ENCODE measurements around the gene DNAJC16. TPM values are rescaled to one million over a fixed set of nuclear protein-coding genes. Genes with fewer than 3 reads are reported as not detected.

The DNAJC16 gene
- total RNA-seq, 1 experiment from 2014 or later, result 20.7 TPM

- H3K27ac ChIP-seq (ENCODE audit: insufficient read length, low read depth, low read length), result no peak overlapping the region
- no peak overlapping the region for H4K8ac ChIP-seq (replicated peaks; ENCODE audit: insufficient read length, low read depth, low read length)
- no peak overlapping the region for H3K56ac ChIP-seq (ENCODE audit: insufficient read length, low read depth, low read length)
- H2BK15ac ChIP-seq (ENCODE audit: low read depth, low read length), result no peak overlapping the region
- H2AFZ ChIP-seq (ENCODE audit: low read length), result no peak overlapping the region
- no peak overlapping the region for H3K23ac ChIP-seq (ENCODE audit: insufficient read length, low read depth, low read length)
- no peak overlapping the region for H3K4ac ChIP-seq (ENCODE audit: low read depth, low read length)
- H4K91ac ChIP-seq (ENCODE audit: insufficient read length, low read depth, low read length), result no peak overlapping the region
- TF ChIP-seq, protein P1, sequence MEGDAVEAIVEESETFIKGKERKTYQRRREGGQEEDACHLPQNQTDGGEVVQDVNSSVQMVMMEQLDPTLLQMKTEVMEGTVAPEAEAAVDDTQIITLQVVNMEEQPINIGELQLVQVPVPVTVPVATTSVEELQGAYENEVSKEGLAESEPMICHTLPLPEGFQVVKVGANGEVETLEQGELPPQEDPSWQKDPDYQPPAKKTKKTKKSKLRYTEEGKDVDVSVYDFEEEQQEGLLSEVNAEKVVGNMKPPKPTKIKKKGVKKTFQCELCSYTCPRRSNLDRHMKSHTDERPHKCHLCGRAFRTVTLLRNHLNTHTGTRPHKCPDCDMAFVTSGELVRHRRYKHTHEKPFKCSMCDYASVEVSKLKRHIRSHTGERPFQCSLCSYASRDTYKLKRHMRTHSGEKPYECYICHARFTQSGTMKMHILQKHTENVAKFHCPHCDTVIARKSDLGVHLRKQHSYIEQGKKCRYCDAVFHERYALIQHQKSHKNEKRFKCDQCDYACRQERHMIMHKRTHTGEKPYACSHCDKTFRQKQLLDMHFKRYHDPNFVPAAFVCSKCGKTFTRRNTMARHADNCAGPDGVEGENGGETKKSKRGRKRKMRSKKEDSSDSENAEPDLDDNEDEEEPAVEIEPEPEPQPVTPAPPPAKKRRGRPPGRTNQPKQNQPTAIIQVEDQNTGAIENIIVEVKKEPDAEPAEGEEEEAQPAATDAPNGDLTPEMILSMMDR (conservative IDR thresholded peaks at IDR 0.05), result no peak
- H3T11ph ChIP-seq (ENCODE audit: low read length), result no peak overlapping the region
- no peaks in the 10 kb centered on the region for H3K79me1 ChIP-seq (ENCODE audit: insufficient read depth, low read depth, low read length, poor library complexity, severe bottlenecking)
- no peak for DNase-seq
- no peak overlapping the region for H2BK20ac ChIP-seq (ENCODE audit: low read depth, low read length, poor library complexity, severe bottlenecking)
- Mint-ChIP-seq H3K9me3 (no peaks in the 10 kb centered on the region), H3K27me3 (ENCODE audit: low read depth) (no peaks in the 10 kb centered on the region), H3K4me3 (peak overlapping the region in 1 of 2 experiments; percentile 15; a peak in 1 of 5 replicates), H3K4me1 (peaks cover 31 to 51% of the 10 kb centered on the region in 2 experiments), H3K27ac (peak overlapping the region in 2 of 3 experiments; percentile 34 to 99; a peak in 3 of 7 replicates), H3K36me3 (ENCODE audit: insufficient read depth in 1 of 3, low read depth in 3 of 3) (peaks cover 5 to 42% (median 11%) of the 10 kb centered on the region in 3 experiments; a peak in 6 of 7 replicates)
- H3K4me1 ChIP-seq (ENCODE audit: insufficient read depth, low read length), result peaks cover 9% of the 10 kb centered on the region; the same call in 1 of the 2 replicates
- no peaks in the 10 kb centered on the region for H3K27me3 ChIP-seq (ENCODE audit: insufficient read depth, low read length)
- H3K14ac ChIP-seq (ENCODE audit: insufficient read depth, low read length), result no peak overlapping the region
- H3K79me2 ChIP-seq (ENCODE audit: insufficient read depth, low read length), result no peaks in the 10 kb centered on the region
- no peak overlapping the region for H3K9ac ChIP-seq (ENCODE audit: extremely low read depth, insufficient read length, low read length)
- no peak overlapping the region for H2BK12ac ChIP-seq (ENCODE audit: insufficient read length, low read depth, low read length)
- H2BK5ac ChIP-seq (ENCODE audit: insufficient read length, low read length), result no peak overlapping the region
- H3K18ac ChIP-seq (ENCODE audit: insufficient read length, low read depth, low read length), result no peak overlapping the region
- H4K20me1 ChIP-seq (ENCODE audit: control insufficient read depth, insufficient read depth, insufficient read length), result no peaks in the 10 kb centered on the region
- H4K5ac ChIP-seq (ENCODE audit: insufficient read length, low read depth, low read length), result no peak overlapping the region
- H3K4me2 ChIP-seq (ENCODE audit: insufficient read depth, insufficient read length, low read length), result no peak overlapping the region
- no peaks in the 10 kb centered on the region for H3K23me2 ChIP-seq (ENCODE audit: insufficient read length, low read depth, low read length, poor library complexity, severe bottlenecking)
- no peak overlapping the region for H2AK5ac ChIP-seq (ENCODE audit: insufficient read length, low read length)
- H2BK120ac ChIP-seq (ENCODE audit: low read depth, low read length, poor library complexity, severe bottlenecking), result no peak overlapping the region
- no CpG with 5 or more reads among the region's 5 CpGs for WGBS (ENCODE audit: extremely low coverage, insufficient read length, low lambda C conversion rate)
- H3K9me3 ChIP-seq (ENCODE audit: control insufficient read depth, low read depth, low read length), result no peaks in the 10 kb centered on the region
Observed at GRCh38 chr1:15507278-15507677, 19.4 kb upstream of the DNAJC16 start.

Measured in H9 (cell line).